GM12864 (cell line): ENCODE results near the gene CRYGN.

ENCODE experiments used
- DNase-seq: peaks from one replicate; pipeline ENCODE4 v3.0.0-alpha.2; 2011; ENCODE audit warnings: low read depth
- H3K4me3 ChIP-seq: 2 replicates; pipeline ENCODE4 v1.5.1; 2011; ENCODE audit warnings: mild to moderate bottlenecking, low read depth, low read length, control low read depth
- TF ChIP-seq, protein P1 (sequence below): IDR thresholded peaks from 2 replicates; pipeline ENCODE4 v1.5.1; 2011; ENCODE audit warnings: low read depth, mild to moderate bottlenecking, moderate library complexity, low read length, control low read depth, inconsistent platforms; ENCODE audit errors: missing control alignments

CRYGN gene

DNA sequence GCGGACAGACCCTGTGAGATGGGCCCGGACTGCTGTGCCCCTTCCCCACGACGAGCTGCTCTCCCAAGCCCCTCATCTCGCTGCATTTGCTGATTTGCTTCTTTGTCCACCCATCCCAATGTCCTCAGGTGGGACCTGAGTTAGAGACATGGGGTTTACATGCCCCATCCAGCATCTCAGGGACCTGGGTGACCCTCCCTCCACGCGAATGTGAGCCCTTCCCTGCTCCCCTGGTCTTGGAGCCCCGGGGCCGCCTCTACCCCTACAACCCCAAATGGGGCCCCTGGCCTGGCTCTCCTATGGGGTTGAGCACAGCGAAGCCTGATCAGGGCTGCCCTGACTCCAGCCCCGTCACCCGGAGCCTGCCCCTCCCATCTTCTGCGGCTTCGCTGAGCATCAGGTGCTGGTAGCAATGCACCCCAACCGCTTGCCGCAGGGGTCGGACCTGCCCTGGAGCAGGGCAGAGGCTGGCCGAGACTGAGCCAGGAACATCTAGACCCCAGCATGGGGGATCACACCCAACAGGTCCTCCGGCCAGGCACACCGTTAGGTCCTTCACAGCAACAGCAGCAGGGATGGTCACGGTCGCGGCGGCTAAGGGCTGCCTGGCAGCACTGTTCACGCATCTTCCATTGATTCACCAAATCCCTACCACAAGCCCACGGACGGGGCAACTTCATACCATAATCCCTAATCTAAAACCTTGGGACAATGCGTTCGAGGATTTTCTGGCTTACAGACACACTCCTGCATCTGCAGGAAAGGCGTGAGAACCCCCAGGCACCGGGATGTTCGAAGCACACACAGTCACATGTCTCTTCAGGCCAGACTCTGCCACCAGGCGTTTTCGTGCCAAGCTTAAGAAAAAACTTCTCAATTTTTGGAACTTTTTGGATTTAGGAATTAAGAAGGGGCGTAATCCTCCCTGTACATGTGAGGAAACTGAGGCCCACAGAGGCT lies 45.6 kb downstream of the CRYGN start:
- TF ChIP-seq, protein P1, sequence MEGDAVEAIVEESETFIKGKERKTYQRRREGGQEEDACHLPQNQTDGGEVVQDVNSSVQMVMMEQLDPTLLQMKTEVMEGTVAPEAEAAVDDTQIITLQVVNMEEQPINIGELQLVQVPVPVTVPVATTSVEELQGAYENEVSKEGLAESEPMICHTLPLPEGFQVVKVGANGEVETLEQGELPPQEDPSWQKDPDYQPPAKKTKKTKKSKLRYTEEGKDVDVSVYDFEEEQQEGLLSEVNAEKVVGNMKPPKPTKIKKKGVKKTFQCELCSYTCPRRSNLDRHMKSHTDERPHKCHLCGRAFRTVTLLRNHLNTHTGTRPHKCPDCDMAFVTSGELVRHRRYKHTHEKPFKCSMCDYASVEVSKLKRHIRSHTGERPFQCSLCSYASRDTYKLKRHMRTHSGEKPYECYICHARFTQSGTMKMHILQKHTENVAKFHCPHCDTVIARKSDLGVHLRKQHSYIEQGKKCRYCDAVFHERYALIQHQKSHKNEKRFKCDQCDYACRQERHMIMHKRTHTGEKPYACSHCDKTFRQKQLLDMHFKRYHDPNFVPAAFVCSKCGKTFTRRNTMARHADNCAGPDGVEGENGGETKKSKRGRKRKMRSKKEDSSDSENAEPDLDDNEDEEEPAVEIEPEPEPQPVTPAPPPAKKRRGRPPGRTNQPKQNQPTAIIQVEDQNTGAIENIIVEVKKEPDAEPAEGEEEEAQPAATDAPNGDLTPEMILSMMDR, result no peak
- no peak for DNase-seq
- no peak overlapping the region for H3K4me3 ChIP-seq

DNA sequence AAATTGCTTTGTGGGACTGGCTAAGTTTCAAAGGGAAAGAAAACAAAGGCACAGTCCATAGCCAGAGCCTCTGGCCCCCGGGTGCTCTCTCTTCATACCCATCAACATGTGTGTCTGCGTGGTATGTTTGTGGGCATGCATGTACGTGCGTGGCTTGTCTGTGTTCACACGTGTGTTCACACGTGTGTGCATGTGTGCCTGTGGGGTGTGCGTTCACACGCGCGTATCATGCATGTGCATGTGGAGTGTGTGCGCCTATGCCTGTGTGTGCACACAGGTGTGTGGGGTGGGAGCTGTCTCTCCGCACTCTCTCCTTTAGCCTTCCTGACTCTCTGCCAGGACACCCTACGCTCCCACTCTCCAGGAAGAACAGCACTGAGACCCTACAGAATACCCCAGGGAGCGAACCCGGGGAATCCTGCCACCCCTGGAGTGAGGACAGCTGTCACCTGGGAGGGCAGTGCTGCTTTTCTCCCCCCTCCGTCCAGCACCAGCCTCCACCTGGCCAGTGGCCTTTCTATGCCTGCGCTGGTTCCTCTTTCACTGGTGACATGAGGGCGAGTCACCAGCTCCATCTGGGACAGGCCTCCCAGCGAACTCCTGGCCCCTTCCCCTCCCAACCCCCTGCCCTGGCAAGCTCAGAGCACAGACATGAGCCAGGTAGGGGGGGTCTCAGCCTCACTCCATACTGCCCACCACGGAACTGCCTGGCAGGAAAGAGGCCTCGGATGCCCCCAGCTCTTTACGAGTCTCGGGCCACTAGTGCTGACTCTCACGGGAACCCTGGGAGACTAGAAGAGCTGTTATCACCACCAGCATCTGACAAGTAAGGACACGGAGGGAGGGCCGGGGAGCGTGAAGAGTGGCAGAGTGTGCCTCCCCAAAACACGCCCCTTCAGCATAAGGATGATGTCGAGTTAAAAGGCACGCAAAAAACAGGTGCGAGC lies 46.6 kb downstream of the CRYGN start:
- DNase-seq, result no peak
- TF ChIP-seq, protein P1, result no peak
- no peak overlapping the region for H3K4me3 ChIP-seq

DNA sequence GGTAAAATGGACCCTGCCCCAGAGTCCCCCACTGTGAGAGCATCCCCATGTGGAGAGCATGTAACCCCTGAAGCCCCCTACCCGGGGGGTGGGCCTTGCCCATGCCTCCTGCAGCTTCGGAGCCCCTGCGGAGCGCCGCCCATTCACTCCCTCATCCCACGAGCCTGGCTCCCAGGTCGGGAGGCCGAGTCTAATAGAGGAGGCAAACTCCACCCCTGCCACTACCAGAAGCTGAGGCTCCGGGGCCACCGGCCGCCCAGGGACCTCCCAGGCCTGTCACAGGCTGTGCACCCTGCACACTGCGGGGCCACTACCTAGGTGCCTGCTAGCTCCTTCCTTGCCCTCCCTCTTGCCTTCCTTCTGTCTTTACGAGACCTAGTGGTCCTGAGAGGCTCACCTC lies 47.5 kb downstream of the CRYGN start:
- TF ChIP-seq, protein P1, result no peak
- no peak overlapping the region for H3K4me3 ChIP-seq
- no peak for DNase-seq

DNA sequence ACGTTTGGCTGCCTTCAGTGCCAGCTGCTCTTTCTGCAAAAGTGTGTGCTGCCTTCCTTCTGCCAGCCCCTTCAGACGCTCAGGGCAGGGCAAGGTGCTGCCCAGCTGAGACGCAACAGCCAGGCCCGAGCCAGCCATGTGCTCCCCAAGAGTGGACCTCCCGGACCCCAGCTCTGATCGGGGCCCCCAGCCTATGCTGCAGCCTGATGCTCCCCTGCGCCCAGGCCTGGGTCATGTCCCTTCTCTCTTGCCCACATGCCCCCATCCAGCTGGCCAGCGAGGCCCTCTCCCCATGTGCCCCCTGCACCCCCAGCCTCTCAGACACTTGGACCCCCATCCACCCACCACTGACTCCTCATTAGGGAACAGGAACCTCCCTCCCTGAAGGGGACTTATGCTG lies 47.9 kb downstream of the CRYGN start:
- DNase-seq, result no peak
- TF ChIP-seq, protein P1, result no peak
- no peak overlapping the region for H3K4me3 ChIP-seq

DNA sequence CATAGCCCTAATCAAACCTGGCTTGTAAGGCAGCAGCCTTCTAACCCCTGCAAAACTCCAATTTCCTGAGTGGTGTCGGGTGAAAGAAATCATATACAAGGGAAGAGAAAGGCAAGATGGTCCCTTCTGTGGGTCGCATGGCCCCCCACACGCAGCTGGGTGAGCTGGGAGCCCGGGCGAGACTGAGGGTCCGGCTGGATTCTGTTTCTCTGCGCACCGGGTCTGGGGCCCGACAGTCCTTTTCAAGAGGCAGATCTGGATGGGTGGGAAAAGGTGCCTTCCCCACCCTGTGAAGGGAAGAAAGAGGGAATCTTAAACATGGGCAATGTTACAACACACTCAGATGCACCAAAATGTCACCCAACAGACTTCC lies 48.6 kb downstream of the CRYGN start:
- no peak overlapping the region for H3K4me3 ChIP-seq
- DNase-seq, result no peak
- TF ChIP-seq, protein P1, result no peak

DNA sequence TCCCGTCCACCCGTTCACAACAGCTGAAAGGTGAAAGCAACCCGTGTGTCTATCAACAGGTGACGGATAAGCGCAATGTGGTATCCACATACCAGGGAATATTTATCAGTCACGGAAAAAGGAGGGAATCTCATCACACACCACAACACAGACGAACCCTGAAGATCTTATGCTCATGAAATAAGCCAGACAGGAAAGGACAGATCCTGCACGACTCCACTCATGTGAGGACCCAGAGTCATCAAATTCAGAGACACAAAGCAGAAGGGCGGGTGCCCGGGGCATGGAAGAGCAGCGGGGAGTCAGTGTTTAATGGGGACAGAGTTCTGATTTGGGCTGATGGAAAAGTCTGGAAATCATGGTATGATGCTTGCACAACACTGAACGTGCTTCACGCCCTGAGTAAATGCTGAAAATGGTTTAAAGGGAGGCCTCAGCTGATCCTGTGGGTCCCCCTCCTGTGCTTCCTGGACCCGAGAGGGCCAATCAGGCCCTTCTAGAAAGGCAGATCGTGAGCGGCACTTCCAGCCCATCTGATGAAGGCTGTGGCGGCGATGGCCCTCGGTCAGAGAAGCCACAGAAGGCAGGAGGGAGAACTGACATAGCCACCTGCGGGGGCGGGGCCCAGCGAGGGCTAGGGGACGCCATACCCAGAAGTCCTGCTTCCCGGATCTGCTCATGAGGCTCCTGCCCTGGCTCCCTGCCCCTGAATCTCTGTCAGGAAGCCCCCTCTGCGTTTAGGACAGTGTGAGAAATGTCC lies 49.2 kb downstream of the CRYGN start:
- no peak overlapping the region for H3K4me3 ChIP-seq
- DNase-seq, result no peak
- TF ChIP-seq, protein P1, result no peak
